Measurements from ENCODE around the gene MEF2C. TPM values are rescaled to one million over a fixed set of nuclear protein-coding genes. Genes with fewer than 3 reads are reported as not detected.

The MEF2C gene
- total and polyA plus RNA-seq, 2 of the 13 experiments (the other 11 are each of a cell fraction or from before 2014, with no cell fraction given): 0.02 TPM; not detected in 1

DNA sequence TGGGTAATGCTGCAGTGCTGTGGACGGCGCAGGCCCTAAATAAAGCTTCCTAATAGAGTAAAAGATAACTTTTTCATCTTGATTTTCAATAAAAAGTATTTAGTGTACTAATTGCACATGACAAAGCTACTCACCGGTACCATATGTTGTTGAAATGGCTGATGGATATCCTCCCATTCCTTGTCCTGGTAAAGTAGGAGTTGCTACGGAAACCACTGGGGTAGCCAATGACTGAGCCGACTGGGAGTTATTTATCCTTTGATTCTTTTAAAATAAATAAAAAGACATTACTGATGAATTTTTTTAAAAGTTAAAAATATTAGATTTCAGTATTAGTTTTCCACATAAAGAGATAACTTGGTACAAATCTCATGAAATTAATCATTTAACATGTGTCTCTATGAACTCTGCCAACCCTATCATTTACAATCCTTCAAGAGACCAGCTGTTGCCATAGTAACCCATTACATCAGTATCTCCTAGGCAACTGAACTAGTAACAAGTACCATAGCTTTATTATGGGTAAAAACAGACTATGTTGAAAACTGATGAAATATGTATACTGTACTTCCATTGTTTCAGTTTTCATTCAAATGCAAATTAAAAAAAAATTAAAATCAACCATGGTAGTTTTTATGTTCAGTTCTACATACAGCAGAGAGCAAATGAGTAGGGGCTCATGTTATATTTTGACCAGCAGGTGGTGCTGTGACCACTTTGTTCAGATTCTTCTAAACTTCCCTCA is 153.7 kb downstream of the MEF2C start (continued):
- TF ChIP-seq, protein P1, sequence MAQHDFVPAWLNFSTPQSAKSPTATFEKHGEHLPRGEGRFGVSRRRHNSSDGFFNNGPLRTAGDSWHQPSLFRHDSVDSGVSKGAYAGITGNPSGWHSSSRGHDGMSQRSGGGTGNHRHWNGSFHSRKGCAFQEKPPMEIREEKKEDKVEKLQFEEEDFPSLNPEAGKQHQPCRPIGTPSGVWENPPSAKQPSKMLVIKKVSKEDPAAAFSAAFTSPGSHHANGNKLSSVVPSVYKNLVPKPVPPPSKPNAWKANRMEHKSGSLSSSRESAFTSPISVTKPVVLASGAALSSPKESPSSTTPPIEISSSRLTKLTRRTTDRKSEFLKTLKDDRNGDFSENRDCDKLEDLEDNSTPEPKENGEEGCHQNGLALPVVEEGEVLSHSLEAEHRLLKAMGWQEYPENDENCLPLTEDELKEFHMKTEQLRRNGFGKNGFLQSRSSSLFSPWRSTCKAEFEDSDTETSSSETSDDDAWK (CRISPR knock-in tag; IDR thresholded peaks at IDR 0.05): no peak
- TF ChIP-seq CBX5 (CRISPR knock-in tag; IDR thresholded peaks at IDR 0.05; ENCODE audit: borderline replicate concordance) (no peak), RFX1 (IDR thresholded peaks at IDR 0.05) (peak; percentile 65), ZBTB7B (CRISPR knock-in tag; IDR thresholded peaks at IDR 0.05) (no peak), RFX5 (IDR thresholded peaks at IDR 0.05; ENCODE audit: low read depth, low read length) (peak; percentile 90), ZNF431 (CRISPR knock-in tag; IDR thresholded peaks at IDR 0.05; ENCODE audit: borderline replicate concordance, low read depth) (no peak), NFE2L2 (IDR thresholded peaks at IDR 0.05; ENCODE audit: low read length) (no peak), GPN1 (CRISPR knock-in tag; IDR thresholded peaks at IDR 0.05; ENCODE audit: borderline replicate concordance) (no peak), RAD21 (CRISPR knock-in tag; IDR thresholded peaks at IDR 0.05) (peak; percentile 47; the same call in 1 of the 2 replicates), EP300 (IDR thresholded peaks at IDR 0.05; ENCODE audit: low read depth in 2 of 2, low read length in 2 of 2) (no peak), EP300 (CRISPR knock-in tag; IDR thresholded peaks at IDR 0.05; ENCODE audit: borderline replicate concordance) (no peak)

DNA sequence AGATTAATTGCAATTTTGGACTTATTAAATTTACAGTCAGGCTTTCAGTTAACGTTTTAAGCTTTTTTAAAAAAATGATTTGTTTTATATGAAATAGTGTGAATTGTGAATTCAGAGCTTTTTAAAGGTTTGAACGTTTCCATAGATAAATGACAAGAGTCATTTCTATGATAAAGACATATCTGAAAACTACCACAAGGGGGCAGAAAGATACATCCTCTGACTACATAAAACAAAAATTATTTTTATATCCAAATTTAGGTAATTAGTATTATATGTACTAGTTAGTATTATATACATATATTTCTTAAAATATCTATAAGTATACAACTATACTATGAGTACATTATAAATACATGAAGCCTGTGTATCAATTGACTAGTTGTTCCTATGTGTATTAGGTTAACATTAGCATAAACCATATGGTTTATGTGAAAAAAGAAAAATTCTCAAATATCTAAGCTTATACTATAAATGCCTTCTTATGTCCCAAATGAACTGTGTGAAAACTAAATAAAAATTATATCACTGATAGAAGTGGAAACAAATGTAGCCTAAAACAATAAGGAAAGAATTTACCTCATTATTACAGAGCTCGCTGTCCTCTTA is 155.2 kb downstream of the MEF2C start:
- H3K9ac ChIP-seq (ENCODE audit: insufficient read depth, low read depth, low read length): no peak overlapping the region
- FAIRE-seq (no peak), DNase-seq (ENCODE audit: low spot score) (no peak), ATAC-seq (no peak)
- no peak overlapping the region for H3K4me2 ChIP-seq (ENCODE audit: low read depth, low read length)
- no peaks in the 10 kb centered on the region for H4K20me1 ChIP-seq (ENCODE audit: insufficient read depth, low read length)
- in situ Hi-C loops (cut with HindIII; ENCODE audit: extremely low pct_ligation_motif_present, low pct_unique_long_range_greater_than_20kb) (loop anchor here (10.0 kb wide), 1 partner anchor 1457 kb away; no protein-coding TSS in a partner anchor), intact Hi-C loops (cut with micrococcal nuclease; ENCODE audit: unreplicated experiment) (loop anchor here (2.0 to 5.0 kb wide), 3 partner anchors 584 to 1707 kb away; no protein-coding TSS in a partner anchor)
- H3K4me1 ChIP-seq (ENCODE audit: insufficient read depth, low read length): no peaks in the 10 kb centered on the region
- TF ChIP-seq, protein P2, sequence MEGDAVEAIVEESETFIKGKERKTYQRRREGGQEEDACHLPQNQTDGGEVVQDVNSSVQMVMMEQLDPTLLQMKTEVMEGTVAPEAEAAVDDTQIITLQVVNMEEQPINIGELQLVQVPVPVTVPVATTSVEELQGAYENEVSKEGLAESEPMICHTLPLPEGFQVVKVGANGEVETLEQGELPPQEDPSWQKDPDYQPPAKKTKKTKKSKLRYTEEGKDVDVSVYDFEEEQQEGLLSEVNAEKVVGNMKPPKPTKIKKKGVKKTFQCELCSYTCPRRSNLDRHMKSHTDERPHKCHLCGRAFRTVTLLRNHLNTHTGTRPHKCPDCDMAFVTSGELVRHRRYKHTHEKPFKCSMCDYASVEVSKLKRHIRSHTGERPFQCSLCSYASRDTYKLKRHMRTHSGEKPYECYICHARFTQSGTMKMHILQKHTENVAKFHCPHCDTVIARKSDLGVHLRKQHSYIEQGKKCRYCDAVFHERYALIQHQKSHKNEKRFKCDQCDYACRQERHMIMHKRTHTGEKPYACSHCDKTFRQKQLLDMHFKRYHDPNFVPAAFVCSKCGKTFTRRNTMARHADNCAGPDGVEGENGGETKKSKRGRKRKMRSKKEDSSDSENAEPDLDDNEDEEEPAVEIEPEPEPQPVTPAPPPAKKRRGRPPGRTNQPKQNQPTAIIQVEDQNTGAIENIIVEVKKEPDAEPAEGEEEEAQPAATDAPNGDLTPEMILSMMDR (CRISPR knock-in tag; IDR thresholded peaks at IDR 0.05): peak; percentile 10; the same call in 1 of the 2 replicates
- no peak for TF ChIP-seq ZNF607 (CRISPR knock-in tag; IDR thresholded peaks at IDR 0.05; ENCODE audit: borderline replicate concordance)
- H3K4me3 ChIP-seq (replicated peaks in 1 of 3; ENCODE audit: insufficient read depth in 1 of 3, low read depth in 2 of 3, low read length in 3 of 3): no peak overlapping the region
- peaks cover 0 to 6% of the 10 kb centered on the region in 2 experiments; a peak in 1 of 5 replicates for H3K27me3 ChIP-seq (ENCODE audit: control insufficient read depth in 1 of 2, insufficient read depth in 2 of 2, low read length in 2 of 2)
- CTCF ChIA-PET (ENCODE audit: low intra/inter-chr PET ratio, low total read pairs): interaction anchor here (1.3 to 3.0 kb wide), 2 partner anchors 947 to 1538 kb away, joined by 7 to 10 read pairs; no protein-coding TSS in a partner anchor
- POLR2A ChIA-PET: no interaction called here
- no peak overlapping the region for H3K27ac ChIP-seq (ENCODE audit: extremely low read length, insufficient read depth, low read length)
- H3K79me2 ChIP-seq (ENCODE audit: insufficient read depth, low read length): no peaks in the 10 kb centered on the region
- BruUV-seq (replicated peaks): no TSS peak
- no peaks in the 10 kb centered on the region for H3K9me3 ChIP-seq (ENCODE audit: low read length)
- H3K36me3 ChIP-seq (replicated peaks in 1 of 2; ENCODE audit: control insufficient read depth in 1 of 2, insufficient read depth in 2 of 2, low read length in 2 of 2): no peaks in the 10 kb centered on the region
- no peak overlapping the region for H2AFZ ChIP-seq (ENCODE audit: low read length)
- 1% methylated on average over 3 of the region's 3 CpGs for WGBS (ENCODE audit: low lambda C conversion rate)
